ENCODE results near the gene LCNL1. TPM values are rescaled to one million over a fixed set of nuclear protein-coding genes. Genes with fewer than 3 reads are reported as not detected.

The LCNL1 gene
- total RNA-seq, 1 donor, result 0.10 TPM

GRCh38 chr9:137021979-137022661 lies 39.3 kb downstream of the LCNL1 start:
- H3K4me1 ChIP-seq (ENCODE audit: insufficient read depth, low read length), result peaks cover 6% of the 10 kb centered on the region
- no peaks in the 10 kb centered on the region for H3K27me3 ChIP-seq (ENCODE audit: insufficient read depth, low read length)

GRCh38 chr9:137022662-137023008 lies 39.8 kb downstream of the LCNL1 start:
- Histone ChIP-seq H3K4me1 (ENCODE audit: insufficient read depth, low read length) (peaks cover 11% of the 10 kb centered on the region), H3K27me3 (ENCODE audit: insufficient read depth, low read length) (no peaks in the 10 kb centered on the region), H3K9me3 (ENCODE audit: low read depth, low read length) (no peaks in the 10 kb centered on the region), H3K4me3 (ENCODE audit: low read length) (no peak overlapping the region)

More at GRCh38 chr9:137021979-137022661, 39.3 kb downstream of the LCNL1 start:
- Histone ChIP-seq H3K4me3 (ENCODE audit: low read length) (no peak overlapping the region), H3K9me3 (ENCODE audit: low read depth, low read length) (no peaks in the 10 kb centered on the region)

GRCh38 chr9:137023157-137023556 lies 40.4 kb downstream of the LCNL1 start:
- peaks cover 11% of the 10 kb centered on the region for H3K4me1 ChIP-seq (ENCODE audit: insufficient read depth, low read length)
- no peaks in the 10 kb centered on the region for H3K9me3 ChIP-seq (ENCODE audit: low read depth, low read length)
- H3K27me3 ChIP-seq (ENCODE audit: insufficient read depth, low read length), result no peaks in the 10 kb centered on the region
- no peak overlapping the region for H3K4me3 ChIP-seq (ENCODE audit: low read length)

GRCh38 chr9:137023583-137023991 lies 40.8 kb downstream of the LCNL1 start:
- H3K4me3 ChIP-seq (ENCODE audit: low read length), result no peak overlapping the region
- H3K4me1 ChIP-seq (ENCODE audit: insufficient read depth, low read length), result peaks cover 14% of the 10 kb centered on the region
- no peaks in the 10 kb centered on the region for H3K27me3 ChIP-seq (ENCODE audit: insufficient read depth, low read length)

DNA sequence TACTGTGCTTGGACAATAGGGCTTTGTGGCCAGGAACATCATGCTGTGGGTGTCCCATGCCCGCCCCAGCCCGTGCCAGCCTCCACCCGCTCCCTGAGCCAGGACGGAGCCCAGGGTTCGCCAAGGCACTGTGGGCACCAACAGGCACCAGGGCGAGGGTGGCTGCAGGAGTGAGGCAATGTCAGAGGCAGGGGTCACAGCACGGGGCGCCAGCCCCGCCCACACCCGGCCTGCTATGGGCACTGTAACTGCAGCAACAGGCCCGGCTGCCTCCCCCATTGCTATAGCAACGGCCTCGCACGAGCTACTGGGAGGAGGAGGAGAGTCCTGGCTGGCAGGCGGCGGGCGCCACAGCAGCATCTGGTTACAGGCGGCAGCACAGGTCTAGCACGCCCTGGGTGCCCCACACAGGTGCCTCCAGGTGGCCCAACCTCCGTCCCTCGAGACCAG lies 42.7 kb downstream of the LCNL1 start:
- H3K4me3 ChIP-seq (ENCODE audit: low read length), result no peak overlapping the region
- H3K27me3 ChIP-seq (ENCODE audit: insufficient read depth, low read length), result no peaks in the 10 kb centered on the region
- H3K9me3 ChIP-seq (ENCODE audit: low read depth, low read length), result no peaks in the 10 kb centered on the region
- peaks cover 34% of the 10 kb centered on the region for H3K4me1 ChIP-seq (ENCODE audit: insufficient read depth, low read length)

More at GRCh38 chr9:137023583-137023991, 40.8 kb downstream of the LCNL1 start:
- H3K9me3 ChIP-seq (ENCODE audit: low read depth, low read length), result no peaks in the 10 kb centered on the region

GRCh38 chr9:137026384-137026783 lies 43.6 kb downstream of the LCNL1 start:
- peaks cover 42% of the 10 kb centered on the region for H3K4me1 ChIP-seq (ENCODE audit: insufficient read depth, low read length)
- no peak overlapping the region for H3K4me3 ChIP-seq (ENCODE audit: low read length)
- no peaks in the 10 kb centered on the region for H3K27me3 ChIP-seq (ENCODE audit: insufficient read depth, low read length)
- H3K9me3 ChIP-seq (ENCODE audit: low read depth, low read length), result no peaks in the 10 kb centered on the region

DNA sequence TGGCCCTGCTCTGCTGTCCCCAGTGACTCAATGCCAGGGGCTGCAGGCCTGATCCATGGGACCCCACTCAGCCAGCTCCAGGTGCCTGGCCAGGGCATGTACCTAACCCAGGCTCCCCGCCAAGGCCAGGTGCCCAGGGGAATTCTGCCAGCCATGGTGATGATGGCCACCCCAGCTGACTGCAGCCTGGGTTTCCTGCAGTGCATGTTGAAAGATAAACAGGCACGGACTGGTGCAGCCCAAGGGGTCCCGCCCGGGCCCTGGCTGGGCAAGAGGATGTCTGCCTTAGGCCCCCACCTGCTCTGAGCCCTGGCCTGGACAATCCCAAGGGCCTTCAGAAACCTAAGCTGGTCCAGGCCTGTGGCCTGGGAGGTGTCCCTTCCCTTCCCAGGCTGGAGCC lies 44.0 kb downstream of the LCNL1 start:
- Histone ChIP-seq H3K4me3 (ENCODE audit: low read length) (no peak overlapping the region), H3K4me1 (ENCODE audit: insufficient read depth, low read length) (peaks cover 47% of the 10 kb centered on the region), H3K27me3 (ENCODE audit: insufficient read depth, low read length) (no peaks in the 10 kb centered on the region), H3K9me3 (ENCODE audit: low read depth, low read length) (no peaks in the 10 kb centered on the region)

GRCh38 chr9:137027369-137028262 lies 44.8 kb downstream of the LCNL1 start, which contains the start of gene ABCA2:
Gene ABCA2 (minus strand): TSS chr9:137028237. CDS start chr9:137028140, 97 bp downstream.
- Histone ChIP-seq H3K4me1 (ENCODE audit: insufficient read depth, low read length) (peaks cover 54% of the 10 kb centered on the region), H3K27me3 (ENCODE audit: insufficient read depth, low read length) (no peaks in the 10 kb centered on the region), H3K4me3 (ENCODE audit: low read length) (peak within 1 kb of the TSS; percentile 43), H3K9me3 (ENCODE audit: low read depth, low read length) (no peaks in the 10 kb centered on the region)

DNA sequence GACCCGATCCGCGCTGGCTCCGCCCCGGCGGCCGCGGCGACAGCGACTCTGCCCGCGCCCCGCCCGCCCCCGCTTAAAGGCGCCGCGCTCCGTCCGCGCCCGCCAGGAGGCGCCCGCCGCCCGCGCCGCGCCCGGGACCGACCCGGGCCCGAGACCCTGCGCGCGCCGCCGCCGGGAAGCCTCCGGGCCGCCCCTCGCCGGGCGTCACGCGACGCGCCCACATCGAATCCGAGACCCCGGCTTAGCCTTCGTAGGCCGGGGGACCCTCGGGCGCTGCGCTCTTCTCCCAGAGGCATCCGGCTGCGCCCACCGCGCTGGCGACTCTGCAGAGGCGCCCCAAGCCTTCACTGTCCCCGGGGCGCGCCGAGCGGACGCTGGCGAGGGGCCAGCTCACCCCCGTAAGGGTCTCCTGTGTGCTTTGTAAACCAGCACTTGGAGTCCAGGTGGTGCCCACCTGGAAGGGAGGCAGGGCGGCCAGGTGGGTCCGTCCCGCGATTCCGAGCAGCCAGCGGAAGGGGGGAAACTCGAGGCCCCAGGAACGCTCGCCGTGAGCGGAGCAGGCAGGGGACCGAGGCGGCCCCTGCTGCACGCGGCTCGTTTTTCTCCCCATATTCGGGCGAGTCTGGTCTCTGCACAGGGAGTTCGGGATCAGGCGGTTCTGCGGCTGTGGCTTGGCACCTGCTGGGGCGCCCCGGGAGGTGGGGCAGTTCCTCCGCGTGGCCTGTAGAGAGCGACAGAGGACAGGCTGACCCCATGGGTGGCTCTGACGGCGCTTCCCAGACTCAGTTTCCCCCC lies 45.7 kb downstream of the LCNL1 start:
- Histone ChIP-seq H3K4me1 (ENCODE audit: insufficient read depth, low read length) (peaks cover 63% of the 10 kb centered on the region), H3K9me3 (ENCODE audit: low read depth, low read length) (no peaks in the 10 kb centered on the region), H3K4me3 (ENCODE audit: low read length) (peak overlapping the region; percentile 43), H3K27me3 (ENCODE audit: insufficient read depth, low read length) (no peaks in the 10 kb centered on the region)

- no peaks in the 10 kb centered on the region for H3K9me3 ChIP-seq (ENCODE audit: low read depth, low read length)
- H3K27me3 ChIP-seq (ENCODE audit: insufficient read depth, low read length), result no peaks in the 10 kb centered on the region
- H3K4me1 ChIP-seq (ENCODE audit: insufficient read depth, low read length), result peaks cover 69% of the 10 kb centered on the region
- peak overlapping the region; percentile 43 for H3K4me3 ChIP-seq (ENCODE audit: low read length)
These were observed 46.5 kb downstream of the LCNL1 start for GRCh38 chr9:137029058-137029936.

GRCh38 chr9:137030006-137030405 lies 47.2 kb downstream of the LCNL1 start:
- Histone ChIP-seq H3K27me3 (ENCODE audit: insufficient read depth, low read length) (no peaks in the 10 kb centered on the region), H3K9me3 (ENCODE audit: low read depth, low read length) (no peaks in the 10 kb centered on the region), H3K4me3 (ENCODE audit: low read length) (peak overlapping the region; percentile 43), H3K4me1 (ENCODE audit: insufficient read depth, low read length) (peaks cover 76% of the 10 kb centered on the region)

DNA sequence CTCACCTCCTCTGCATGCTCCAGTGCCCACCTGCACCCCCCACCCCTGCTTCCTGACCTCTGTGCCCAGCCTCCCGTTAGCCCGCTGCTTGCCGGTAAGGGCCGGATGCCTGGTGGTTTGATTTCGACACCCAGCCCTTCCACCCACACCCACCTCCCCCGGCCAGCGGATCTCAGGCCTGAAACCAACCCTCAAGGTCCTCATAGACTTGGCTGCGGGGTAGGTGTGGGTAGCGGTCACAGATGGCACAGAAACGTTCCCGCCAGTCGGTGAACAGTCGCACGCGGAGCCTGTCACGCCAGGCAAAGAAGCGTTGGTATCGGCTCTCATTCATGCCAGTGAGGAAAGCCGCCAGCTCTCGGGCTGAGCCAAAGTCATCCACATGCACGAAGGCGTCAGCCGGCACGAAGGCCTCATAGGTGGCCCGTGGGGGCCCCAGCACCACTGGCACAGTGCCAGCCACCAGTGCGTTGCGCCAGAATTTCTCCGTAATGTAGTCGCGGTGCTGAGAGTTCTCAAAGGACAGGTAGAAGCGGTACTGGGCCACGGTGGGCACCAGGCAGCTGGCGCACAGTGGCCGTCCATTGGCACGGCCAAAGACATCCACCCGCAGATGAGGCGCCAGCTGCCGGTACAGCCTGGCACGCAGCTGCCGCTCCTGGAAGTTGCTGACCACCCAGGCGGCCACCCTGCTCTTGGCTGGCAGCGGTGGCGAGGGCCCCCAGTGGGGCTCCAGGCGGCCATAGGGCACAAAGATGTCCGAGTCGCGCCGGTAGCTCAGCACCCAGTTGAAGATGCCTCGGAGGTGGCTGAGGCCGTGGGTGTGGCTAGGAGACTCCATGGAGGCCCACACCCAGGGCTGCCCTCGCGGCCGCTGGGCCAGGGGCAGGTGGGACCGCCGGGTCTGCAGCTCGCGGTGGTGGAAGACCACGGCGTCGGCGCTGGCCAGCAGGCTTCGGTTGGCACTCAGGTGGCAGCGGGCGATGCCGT lies 48.0 kb downstream of the LCNL1 start:
- Histone ChIP-seq H3K4me3 (ENCODE audit: low read length) (peak overlapping the region; percentile 43), H3K27me3 (ENCODE audit: insufficient read depth, low read length) (no peaks in the 10 kb centered on the region)

More for the DNA sequence above, 48.0 kb downstream of the LCNL1 start:
- Histone ChIP-seq H3K4me1 (ENCODE audit: insufficient read depth, low read length) (peaks cover 84% of the 10 kb centered on the region), H3K9me3 (ENCODE audit: low read depth, low read length) (no peaks in the 10 kb centered on the region)
